IPS-NIHi11 (cell line): ENCODE results near the gene ATIC.
"Not testable (repeated sequence)": the region's sequence is repeated elsewhere in the genome, so short reads cannot be mapped to it uniquely, and the experiment has no call there.

Experiments used
- DNase-seq: peaks from one replicate; pipeline ENCODE4 v3.0.0; 2012; ENCODE audit warnings: mixed read lengths, low spot score

The ATIC gene

GRCh38 chr2:215311625-215312396, at the start of gene ATIC:
TSS of gene ATIC (plus strand) at chr2:215312059. CDS start at chr2:215312143, 84 bp downstream.
- DNase-seq: peak; percentile 96

GRCh38 chr2:215262303-215262702, 49.6 kb upstream of the ATIC start:
- DNase-seq: no peak

- no peak for DNase-seq
Observed at GRCh38 chr2:215262741-215263362, 49.0 kb upstream of the ATIC start.

GRCh38 chr2:215264374-215264773, 47.5 kb upstream of the ATIC start:
- DNase-seq: no peak

- peak; percentile 64 for DNase-seq
Observed at GRCh38 chr2:215269397-215270117, 42.3 kb upstream of the ATIC start.

- no peak for DNase-seq
Observed at GRCh38 chr2:215270118-215270451, 41.8 kb upstream of the ATIC start.

GRCh38 chr2:215271446-215271845, 40.4 kb upstream of the ATIC start:
- peak; percentile 48 for DNase-seq

- DNase-seq: no peak
Observed at GRCh38 chr2:215272918-215273317, 38.9 kb upstream of the ATIC start.

- no peak for DNase-seq
Observed at GRCh38 chr2:215274829-215275228, 37.0 kb upstream of the ATIC start.

- DNase-seq: no peak
Observed at GRCh38 chr2:215275824-215276223, 36.0 kb upstream of the ATIC start.

- DNase-seq: no peak
Observed at GRCh38 chr2:215277944-215278343, 33.9 kb upstream of the ATIC start.

GRCh38 chr2:215280326-215280725, 31.5 kb upstream of the ATIC start:
- no peak for DNase-seq

- no peak for DNase-seq
Observed at GRCh38 chr2:215283221-215283620, 28.6 kb upstream of the ATIC start.

- DNase-seq: no peak
Observed at GRCh38 chr2:215286309-215286708, 25.6 kb upstream of the ATIC start.

GRCh38 chr2:215288112-215288815, 23.6 kb upstream of the ATIC start:
- no peak for DNase-seq

- no peak for DNase-seq
Observed at GRCh38 chr2:215290980-215291599, 20.8 kb upstream of the ATIC start.

- no peak for DNase-seq
Observed at GRCh38 chr2:215293879-215294278, 18.0 kb upstream of the ATIC start.

GRCh38 chr2:215299337-215299859, 12.5 kb upstream of the ATIC start:
- DNase-seq: no peak

- DNase-seq: no peak
Observed at GRCh38 chr2:215301994-215302393, 9.9 kb upstream of the ATIC start.

GRCh38 chr2:215311259-215311624, 617 bp upstream of the ATIC start:
- not testable (repeated sequence) for DNase-seq

GRCh38 chr2:215313255-215313613, 1.4 kb downstream of the ATIC start:
- no peak for DNase-seq

- DNase-seq: no peak
Observed at GRCh38 chr2:215314896-215315295, 3.0 kb downstream of the ATIC start.
